Skin epidermis (tissue), 12 donors: ENCODE results near the gene SOX2.
"Not testable (repeated sequence)": the region's sequence is repeated elsewhere in the genome, so short reads cannot be mapped to it uniquely, and the experiment has no call there.

ENCODE experiments used
- H3K27ac ChIP-seq, 21 experiments: fragments of 200-600 bp; sonication (generic) in 11 of 21; one replicate each; pipeline ENCODE4 v1.5.0; 2020; ENCODE audit warnings: mild to moderate bottlenecking in 3 of 21, inconsistent platforms in 2 of 21, moderate library complexity in 2 of 21
- H3K4me3 ChIP-seq, 7 experiments: fragments of 200-600 bp; sonication (generic) in 2 of 7; one replicate each; pipeline ENCODE4 v1.5.0; 2020; ENCODE audit warnings: inconsistent platforms in 2 of 7, mild to moderate bottlenecking in 2 of 7, moderate library complexity in 1 of 7

The SOX2 gene

GRCh38 chr3:181739628-181740027 lies 27.9 kb downstream of the SOX2 start:
- Histone ChIP-seq H3K27ac (no peak overlapping the region), H3K4me3 (no peak overlapping the region)

- Histone ChIP-seq H3K4me3 (no peak overlapping the region), H3K27ac (no peak overlapping the region)
These were observed 29.7 kb downstream of the SOX2 start for GRCh38 chr3:181741417-181741816.

- H3K27ac ChIP-seq: no peak overlapping the region
- no peak overlapping the region for H3K4me3 ChIP-seq
These were observed 40.5 kb downstream of the SOX2 start for GRCh38 chr3:181752202-181752671.

GRCh38 chr3:181753391-181753790 lies 41.7 kb downstream of the SOX2 start:
- H3K27ac ChIP-seq: no peak overlapping the region
- H3K4me3 ChIP-seq: no peak overlapping the region

GRCh38 chr3:181755959-181756358 lies 44.2 kb downstream of the SOX2 start:
- H3K4me3 ChIP-seq: no peak overlapping the region
- H3K27ac ChIP-seq: no peak overlapping the region

GRCh38 chr3:181756645-181757297 lies 45.0 kb downstream of the SOX2 start:
- Histone ChIP-seq H3K4me3 (no peak overlapping the region), H3K27ac (no peak overlapping the region)

- Histone ChIP-seq H3K4me3 (no peak overlapping the region), H3K27ac (no peak overlapping the region)
These were observed 46.1 kb downstream of the SOX2 start for GRCh38 chr3:181757694-181758306.

GRCh38 chr3:181761906-181762305 lies 50.2 kb downstream of the SOX2 start:
- Histone ChIP-seq H3K27ac (no peak overlapping the region), H3K4me3 (no peak overlapping the region)

GRCh38 chr3:181764033-181764432 lies 52.3 kb downstream of the SOX2 start:
- not testable (repeated sequence) for H3K4me3 ChIP-seq, H3K27ac ChIP-seq
